ENCODE results near the gene BLM. TPM values are rescaled to one million over a fixed set of nuclear protein-coding genes. Genes with fewer than 3 reads are reported as not detected.

Gene BLM
- total and polyA plus RNA-seq, 2 of the 8 experiments (the other 6 are each of a cell fraction or from before 2014, with no cell fraction given) = 15.2 to 46.7 TPM

DNA sequence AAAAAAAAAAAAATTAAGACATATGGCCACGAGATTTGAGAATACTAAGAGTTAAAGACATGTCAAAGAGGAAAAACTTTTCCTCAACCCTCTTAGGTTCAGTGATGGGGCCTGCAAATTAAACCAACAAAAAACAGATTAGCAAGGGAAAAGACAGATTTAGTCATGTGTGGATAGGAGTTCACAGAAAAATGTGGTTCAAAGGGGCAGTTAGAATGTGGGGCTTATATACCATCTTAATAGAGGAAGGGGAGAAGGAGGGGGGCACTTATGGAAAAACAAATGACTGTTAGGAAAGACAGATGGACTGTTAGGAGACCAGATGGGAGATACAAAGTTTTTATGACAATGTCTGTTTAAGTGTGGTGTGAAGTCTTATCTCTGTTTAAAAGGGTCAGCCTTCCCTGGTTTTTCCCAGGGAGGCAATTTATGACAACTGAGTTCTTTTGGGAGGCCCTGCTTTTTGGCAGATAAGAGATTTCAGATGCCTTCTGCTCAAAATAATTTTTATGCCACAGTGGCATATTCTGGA lies 82.6 kb downstream of the BLM start:
- H2BK12ac ChIP-seq (ENCODE audit: low read depth, low read length) = no peak overlapping the region
- H4K5ac ChIP-seq (ENCODE audit: insufficient read length, low read depth, low read length) = no peak overlapping the region
- H3K14ac ChIP-seq (ENCODE audit: insufficient read length) = no peak overlapping the region
- ChIA-PET CTCF (ENCODE audit: partially characterized antibody) (no interaction called here), POLR2A (ENCODE audit: partially characterized antibody) (no interaction called here)
- H3K4me1 ChIP-seq (replicated peaks in 1 of 4; ENCODE audit: control insufficient read depth in 3 of 4, insufficient read depth in 4 of 4, low read length in 3 of 4) = no peaks in the 10 kb centered on the region
- no peaks in the 10 kb centered on the region for H3K23me2 ChIP-seq (ENCODE audit: low read depth, low read length)
- H2BK5ac ChIP-seq (ENCODE audit: low read depth, low read length) = no peak overlapping the region
- no peaks in the 10 kb centered on the region for H4K20me1 ChIP-seq (replicated peaks in 1 of 2; ENCODE audit: control insufficient read depth in 1 of 2, insufficient read depth in 2 of 2, low read length in 2 of 2)
- 75% methylated on average over 1 of the region's 1 CpG; no CpG with 5 or more reads in 1 of the 2 experiments for WGBS, 2 experiments (ENCODE audit: extremely low coverage in 1 of 2, insufficient coverage in 1 of 2, insufficient read length in 1 of 2, insufficient replicate concordance in 2 of 2, low coverage in 1 of 2, low lambda C conversion rate in 2 of 2, missing lambda C conversion rate in 1 of 2)
- H3K79me2 ChIP-seq (ENCODE audit: control insufficient read depth in 1 of 2, insufficient read depth in 2 of 2, low read length in 2 of 2) = no peaks in the 10 kb centered on the region
- peaks cover 0 to 20% (median 15%) of the 10 kb centered on the region in 4 experiments; a peak in 6 of 8 replicates for H3K36me3 ChIP-seq (ENCODE audit: control insufficient read depth in 2 of 4, insufficient read depth in 4 of 4, low read length in 3 of 4)
- FAIRE-seq = no peak
- no peaks in the 10 kb centered on the region for H3K9me3 ChIP-seq (ENCODE audit: insufficient read depth in 2 of 2, low read depth in 1 of 2, low read length in 1 of 2)
- H3K56ac ChIP-seq (replicated peaks; ENCODE audit: insufficient read length, low read depth, low read length) = no peak overlapping the region
- H2BK120ac ChIP-seq (replicated peaks; ENCODE audit: low read depth, low read length) = no peak overlapping the region
- H2BK15ac ChIP-seq (ENCODE audit: low read length) = no peak overlapping the region
- no peak overlapping the region for H3K4me3 ChIP-seq (ENCODE audit: extremely low read depth in 1 of 4, insufficient read depth in 2 of 4, low read depth in 3 of 4, low read length in 4 of 4)
- no peak overlapping the region for H3K23ac ChIP-seq (ENCODE audit: insufficient read length)
- H3K27ac ChIP-seq (ENCODE audit: low read depth, low read length) = no peak overlapping the region
- H2AFZ ChIP-seq (ENCODE audit: low read length) = no peak overlapping the region
- no peak overlapping the region for H3K9ac ChIP-seq (replicated peaks in 1 of 4; ENCODE audit: extremely low read depth in 1 of 4, low read depth in 3 of 4, low read length in 3 of 4)
- H3K4ac ChIP-seq (replicated peaks; ENCODE audit: insufficient read length, low read depth, low read length) = no peak overlapping the region
- H3K27me3 ChIP-seq (replicated peaks in 1 of 4; ENCODE audit: control insufficient read depth in 3 of 4, extremely low read depth in 1 of 4, insufficient read depth in 3 of 4, low read length in 3 of 4) = no peaks in the 10 kb centered on the region
- no peak overlapping the region for H2AK5ac ChIP-seq (ENCODE audit: low read depth, low read length)
- H4K8ac ChIP-seq (ENCODE audit: extremely low read depth, insufficient read depth, low read length) = no peak overlapping the region
- no peak overlapping the region for H2BK20ac ChIP-seq (ENCODE audit: low read length)
- no peak overlapping the region for H3K4me2 ChIP-seq (ENCODE audit: insufficient read depth in 1 of 2, low read depth in 2 of 2, low read length in 2 of 2)
- no peaks in the 10 kb centered on the region for H3K79me1 ChIP-seq (ENCODE audit: low read depth, low read length)
- no peak overlapping the region for H4K91ac ChIP-seq (replicated peaks; ENCODE audit: insufficient read length, low read length)
- H3K18ac ChIP-seq (ENCODE audit: extremely low read depth, low read length) = no peak overlapping the region
- DNase-seq (ENCODE audit: low read depth in 1 of 2, low spot score in 2 of 2) = no peak
- TF ChIP-seq MAFK (IDR thresholded peaks at IDR 0.05; ENCODE audit: low read depth, low read length) = no peak
- TF ChIP-seq SIX5 (IDR thresholded peaks at IDR 0.05; ENCODE audit: low read depth, low read length) = no peak
- no peak for TF ChIP-seq POLR2A (IDR thresholded peaks at IDR 0.05; ENCODE audit: control extremely low read depth in 1 of 2, low read depth in 2 of 2, low read length in 2 of 2)
- no peak for TF ChIP-seq ZNF274 (IDR thresholded peaks at IDR 0.05; ENCODE audit: borderline replicate concordance, extremely low read depth, low read length)
- TF ChIP-seq, protein P1, sequence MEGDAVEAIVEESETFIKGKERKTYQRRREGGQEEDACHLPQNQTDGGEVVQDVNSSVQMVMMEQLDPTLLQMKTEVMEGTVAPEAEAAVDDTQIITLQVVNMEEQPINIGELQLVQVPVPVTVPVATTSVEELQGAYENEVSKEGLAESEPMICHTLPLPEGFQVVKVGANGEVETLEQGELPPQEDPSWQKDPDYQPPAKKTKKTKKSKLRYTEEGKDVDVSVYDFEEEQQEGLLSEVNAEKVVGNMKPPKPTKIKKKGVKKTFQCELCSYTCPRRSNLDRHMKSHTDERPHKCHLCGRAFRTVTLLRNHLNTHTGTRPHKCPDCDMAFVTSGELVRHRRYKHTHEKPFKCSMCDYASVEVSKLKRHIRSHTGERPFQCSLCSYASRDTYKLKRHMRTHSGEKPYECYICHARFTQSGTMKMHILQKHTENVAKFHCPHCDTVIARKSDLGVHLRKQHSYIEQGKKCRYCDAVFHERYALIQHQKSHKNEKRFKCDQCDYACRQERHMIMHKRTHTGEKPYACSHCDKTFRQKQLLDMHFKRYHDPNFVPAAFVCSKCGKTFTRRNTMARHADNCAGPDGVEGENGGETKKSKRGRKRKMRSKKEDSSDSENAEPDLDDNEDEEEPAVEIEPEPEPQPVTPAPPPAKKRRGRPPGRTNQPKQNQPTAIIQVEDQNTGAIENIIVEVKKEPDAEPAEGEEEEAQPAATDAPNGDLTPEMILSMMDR (IDR thresholded peaks at IDR 0.05; ENCODE audit: control extremely low read depth in 1 of 3, insufficient read depth in 1 of 3, low read depth in 1 of 3, low read length in 3 of 3) = no peak
- no peak for TF ChIP-seq SIN3A (conservative IDR thresholded peaks at IDR 0.05 in 1 of 2, IDR thresholded peaks at IDR 0.05 in 1 of 2; ENCODE audit: low read depth in 1 of 2, low read length in 2 of 2)
- no peak for TF ChIP-seq NANOG (IDR thresholded peaks at IDR 0.05; ENCODE audit: insufficient read depth, low read depth, low read length, poor library complexity, severe bottlenecking)
- TF ChIP-seq EP300 (IDR thresholded peaks at IDR 0.05; ENCODE audit: borderline replicate concordance in 1 of 2, low read depth in 2 of 2, low read length in 2 of 2) = no peak
- no peak for TF ChIP-seq SRF (IDR thresholded peaks at IDR 0.05; ENCODE audit: low read depth, low read length)
- no peak for TF ChIP-seq SUZ12 (IDR thresholded peaks at IDR 0.05; ENCODE audit: low read length)
- no peak for TF ChIP-seq JUN (IDR thresholded peaks at IDR 0.05; ENCODE audit: low read depth, low read length)
- no peak for TF ChIP-seq KDM5A (IDR thresholded peaks at IDR 0.05; ENCODE audit: low read length)

Data from H1 (cell line).